Measurements from ENCODE around the gene ANKRD9.
A peak's percentile ranks its signal among the peaks of the same experiment; 100 is the strongest.
"Not testable (repeated sequence)": the region's sequence is repeated elsewhere in the genome, so short reads cannot be mapped to it uniquely, and the experiment has no call there.

ANKRD9 gene

GRCh38 chr14:102538602-102539543, 29.3 kb upstream of the ANKRD9 start:
- intact Hi-C loops (cut with DNase I): no loop called here
- no peak for DNase-seq

DNA sequence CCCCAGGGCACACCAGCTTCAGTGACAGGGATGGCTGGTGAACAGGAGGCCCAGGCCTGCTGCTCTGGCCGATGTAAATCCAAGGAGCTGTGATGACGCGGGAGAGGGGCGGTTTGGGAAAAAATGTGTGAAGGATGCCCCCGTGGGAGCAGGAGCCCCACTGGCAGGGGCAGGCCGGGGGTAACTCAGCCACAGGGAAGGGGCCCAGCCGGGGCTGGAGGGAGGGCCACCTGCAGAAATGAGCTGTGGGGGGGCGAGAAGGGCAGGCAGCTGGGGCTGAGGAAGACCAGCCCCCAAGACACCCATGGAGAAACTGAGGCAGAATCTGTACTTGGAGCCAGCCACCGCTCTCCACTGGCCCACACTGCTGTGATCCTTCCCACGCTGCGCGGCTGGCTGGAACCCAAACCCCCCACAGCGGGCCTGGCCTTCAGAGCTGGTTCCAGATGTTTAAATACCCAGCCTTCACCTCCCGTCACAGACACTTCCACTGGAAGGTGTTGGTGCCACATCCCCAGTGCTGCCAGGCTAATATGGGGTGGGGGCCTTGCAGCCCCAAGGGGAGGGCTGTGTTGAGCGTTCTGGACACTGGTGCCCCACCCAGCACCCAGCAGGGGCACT, 28.5 kb upstream of the ANKRD9 start:
- intact Hi-C loops (cut with DNase I): no loop called here
- no peak for DNase-seq

GRCh38 chr14:102532204-102532658, 22.7 kb upstream of the ANKRD9 start:
- intact Hi-C loops (cut with DNase I): no loop called here

DNA sequence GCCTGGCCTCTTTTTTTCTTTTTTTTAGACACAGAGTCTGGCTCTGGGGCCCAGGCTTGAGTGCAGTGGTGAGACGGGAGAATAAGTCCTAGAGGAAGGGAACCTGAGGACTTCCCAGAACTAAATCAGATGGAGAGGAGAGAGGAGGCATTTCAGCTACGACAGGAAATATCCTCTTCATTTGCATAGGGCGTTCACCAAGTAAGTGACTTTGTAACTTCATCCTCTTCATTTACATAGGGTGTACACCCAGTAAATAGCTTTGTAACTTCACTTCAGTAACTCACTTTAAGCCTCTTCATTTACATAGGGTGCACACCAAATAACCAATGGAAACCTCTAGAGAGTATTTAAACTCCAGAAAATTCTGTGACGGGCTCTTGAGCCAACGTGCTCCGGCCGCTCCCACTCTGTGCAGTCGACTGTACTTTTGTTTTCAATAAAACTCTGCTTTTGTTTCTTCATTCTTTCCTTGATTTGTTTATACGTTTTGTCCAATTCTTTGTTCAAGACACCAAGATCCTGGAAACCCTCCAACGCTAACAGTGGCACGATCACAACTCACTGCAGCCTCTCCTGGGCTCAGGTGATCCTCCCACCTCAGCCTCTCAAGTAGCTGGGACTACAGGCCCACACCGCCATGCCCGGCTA, 21.4 kb upstream of the ANKRD9 start:
- intact Hi-C loops (cut with DNase I): no loop called here
- DNase-seq: no peak

More at GRCh38 chr14:102532204-102532658, 22.7 kb upstream of the ANKRD9 start:
- no peak for DNase-seq

DNA sequence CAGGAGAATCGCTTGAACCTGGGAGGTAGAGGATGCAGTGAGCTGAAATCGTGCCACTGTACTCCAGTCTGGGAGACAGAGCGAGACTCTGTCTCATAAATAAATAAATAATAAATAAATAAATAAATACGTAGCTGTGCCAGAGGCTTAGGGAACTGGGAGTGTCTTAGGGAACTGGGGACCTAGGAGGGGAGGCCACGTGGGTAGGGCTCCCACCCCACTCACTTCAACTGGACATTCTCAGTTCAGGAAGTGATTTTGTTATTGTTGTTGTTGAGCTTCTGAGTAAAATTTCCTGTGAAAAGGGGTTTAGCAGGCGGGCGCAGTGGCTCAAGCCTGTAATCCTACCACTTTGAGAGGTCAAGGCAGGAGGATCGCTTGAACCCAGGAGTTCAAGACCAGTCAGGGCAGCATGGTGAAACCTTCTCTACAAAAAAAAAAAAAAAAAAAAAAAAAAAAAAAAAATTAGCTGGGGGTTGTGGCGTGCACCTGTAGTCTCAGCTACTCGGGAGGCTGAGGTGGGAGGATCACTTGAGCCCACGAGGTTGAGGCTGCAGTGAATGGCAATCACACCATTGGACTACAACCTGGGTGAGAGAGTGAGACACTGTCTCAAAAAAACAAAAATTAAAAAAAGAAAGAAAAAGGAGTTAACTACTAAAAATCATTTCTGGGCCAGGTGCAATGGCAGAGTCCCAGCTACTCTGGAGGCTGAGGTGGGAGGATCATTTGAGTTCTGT, 19.0 kb upstream of the ANKRD9 start:
- no peak for DNase-seq
- intact Hi-C loops (cut with DNase I): no loop called here

DNA sequence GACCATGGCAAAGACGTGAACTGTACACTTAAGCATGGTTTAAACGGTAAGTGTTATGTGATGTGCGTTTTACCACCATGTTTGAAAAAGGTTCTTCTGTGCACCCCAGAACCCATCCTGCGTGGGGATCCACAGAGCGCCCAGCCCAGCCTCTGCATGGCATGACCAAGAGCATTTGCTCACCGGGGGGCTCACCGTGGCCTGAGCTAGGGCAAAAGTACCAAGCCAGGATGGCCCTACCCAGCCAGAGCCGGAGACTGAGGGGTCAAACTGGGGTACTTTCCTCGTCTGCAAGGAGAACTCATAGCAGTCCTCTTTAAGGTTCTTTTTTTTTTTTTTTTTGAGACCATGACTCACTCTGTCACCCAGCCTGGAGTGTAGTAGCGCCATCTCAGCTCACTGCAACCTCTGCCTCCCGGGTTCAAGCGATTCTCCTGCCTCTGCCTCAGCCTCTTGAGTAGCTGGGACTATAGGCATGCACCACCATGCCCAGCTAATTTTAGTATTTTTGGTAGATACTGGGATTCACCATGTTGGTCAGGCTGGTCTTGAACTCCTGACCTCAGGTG, 16.4 kb upstream of the ANKRD9 start:
- intact Hi-C loops (cut with DNase I): no loop called here
- DNase-seq: no peak

- intact Hi-C loops (cut with DNase I): no loop called here
- DNase-seq: no peak
These were observed 15.8 kb upstream of the ANKRD9 start for GRCh38 chr14:102525219-102525928.

DNA sequence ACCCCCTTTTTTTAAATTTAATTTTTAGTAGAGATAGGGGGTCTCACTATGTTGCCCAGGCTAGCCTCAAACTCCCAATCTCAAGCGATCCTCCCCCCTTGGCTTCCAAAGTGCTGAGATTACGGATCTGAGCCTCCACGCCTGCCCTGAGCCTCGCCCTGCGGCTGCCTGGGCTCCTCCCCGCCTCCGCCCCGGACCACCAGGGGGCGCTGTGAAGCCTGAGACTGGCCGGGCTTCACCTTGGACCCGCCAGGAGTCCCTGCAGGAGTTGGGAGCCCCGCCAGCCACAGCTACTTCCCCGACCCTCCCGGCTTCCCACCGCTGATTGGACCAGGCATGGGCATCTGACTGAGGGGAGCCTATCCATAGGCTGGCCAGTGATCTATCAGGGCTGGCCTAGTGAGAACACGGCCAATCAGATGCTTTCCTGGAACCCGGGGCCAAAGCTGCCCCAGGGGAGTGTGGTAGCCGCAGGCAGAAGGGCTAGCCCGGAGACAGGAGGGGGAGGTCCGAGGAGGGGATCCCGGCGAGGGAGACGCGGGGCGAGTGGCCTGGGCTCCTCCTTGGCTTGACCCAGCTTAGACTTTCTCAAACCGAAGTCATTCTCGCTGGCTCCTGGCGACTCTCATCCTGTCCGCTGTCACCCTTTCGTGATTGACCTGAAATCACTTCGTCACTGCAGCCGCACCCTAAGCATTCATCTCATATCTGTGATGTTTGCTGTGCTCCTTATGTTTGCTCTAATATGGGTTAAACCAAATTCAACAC, 15.1 kb upstream of the ANKRD9 start:
- intact Hi-C loops (cut with DNase I): loop anchor here (1.0 kb wide), 1 partner anchor 68 kb away; the partner anchor contains the start of gene RCOR1
- peak; percentile 95 to 99 (median 98) for DNase-seq

DNA sequence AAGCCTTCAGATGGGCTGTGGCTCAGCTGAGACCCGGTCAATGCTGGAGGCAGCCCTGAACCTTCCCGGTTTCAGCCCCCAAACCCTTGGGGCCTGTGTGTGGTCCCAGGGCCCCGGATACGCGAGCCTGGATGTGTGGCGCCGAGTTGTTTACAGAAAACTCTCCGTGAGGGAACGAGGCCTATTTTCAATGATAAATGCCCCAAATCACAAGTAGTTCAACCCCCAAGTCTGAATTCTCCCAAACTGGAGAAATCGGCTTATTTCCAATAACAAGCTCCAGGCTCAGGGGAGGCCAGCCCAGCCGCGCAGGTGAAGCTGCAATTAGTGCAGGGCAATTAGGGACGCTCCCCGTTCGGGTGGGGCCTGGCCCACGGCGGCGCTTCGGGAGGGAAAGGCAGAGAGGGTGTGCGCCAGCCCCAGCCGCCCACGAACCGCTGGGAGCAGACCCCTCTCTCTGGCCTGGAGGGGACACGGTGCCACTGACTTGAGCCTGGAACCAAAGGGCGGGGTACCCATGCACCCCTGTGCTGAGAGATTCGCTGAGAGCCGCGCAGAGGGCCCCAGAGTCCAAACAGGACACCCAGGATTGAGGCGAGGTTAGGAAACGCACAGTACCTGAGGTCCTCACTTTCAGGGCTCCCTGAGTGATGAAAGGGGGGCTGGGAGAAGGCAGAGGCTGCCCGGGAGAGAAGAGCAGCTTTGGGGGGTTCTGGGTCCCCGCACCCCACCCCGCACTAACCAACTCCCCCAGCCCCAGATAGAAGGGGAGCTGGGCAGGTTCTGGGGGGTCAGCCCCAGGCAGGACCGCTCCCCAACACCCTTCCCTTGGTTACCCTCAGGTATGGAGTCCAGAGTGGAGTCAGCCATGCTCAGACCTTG, 14.2 kb upstream of the ANKRD9 start:
- DNase-seq: no peak
- intact Hi-C loops (cut with DNase I): loop anchor here (1.0 kb wide), 1 partner anchor 68 kb away; the partner anchor contains the start of gene RCOR1

GRCh38 chr14:102523200-102523568, 13.6 kb upstream of the ANKRD9 start:
- no peak for DNase-seq
- intact Hi-C loops (cut with DNase I): no loop called here

GRCh38 chr14:102519709-102520108, 10.1 kb upstream of the ANKRD9 start:
- not testable (repeated sequence) for DNase-seq
- intact Hi-C loops (cut with DNase I): loop anchor here (5.0 to 10.0 kb wide), 2 partner anchors 202 to 285 kb away; partner anchors contain the start of gene ZNF839

- no peak for DNase-seq
- intact Hi-C loops (cut with DNase I): loop anchor here (5.0 to 10.0 kb wide), 2 partner anchors 201 to 283 kb away; partner anchors contain the start of gene ZNF839
These were observed 8.6 kb upstream of the ANKRD9 start for GRCh38 chr14:102518063-102518648.

- intact Hi-C loops (cut with DNase I): loop anchor here (5.0 to 10.0 kb wide), 2 partner anchors 200 to 283 kb away; partner anchors contain the start of gene ZNF839
- no peak for DNase-seq
These were observed 8.0 kb upstream of the ANKRD9 start for GRCh38 chr14:102517392-102518062.

- intact Hi-C loops (cut with DNase I): loop anchor here (1.0 to 10.0 kb wide), 3 partner anchors 78 to 282 kb away; partner anchors contain the start of gene ZNF839
- DNase-seq: peak in 7 of 10 donors; percentile 40 to 95 (median 66)
These were observed 7.2 kb upstream of the ANKRD9 start for GRCh38 chr14:102516531-102517391.

Data from posterior cingulate gyrus (tissue), 11 donors.